Activated naive CD4-positive, alpha-beta T cell treated with Interleukin-2 at 50 U/mL for 16 hours (primary cell): Measurements from ENCODE around the gene ARHGAP1.

Experiments
- DNase-seq: peaks from one replicate; pipeline ENCODE4 v3.0.0-alpha.2; 2020

Gene ARHGAP1

GRCh38 chr11:46635557-46636139 lies 64.8 kb downstream of the ARHGAP1 start:
- DNase-seq: no peak

- DNase-seq: no peak
Measured at GRCh38 chr11:46633291-46634217, 66.9 kb downstream of the ARHGAP1 start.

- no peak for DNase-seq
Measured at GRCh38 chr11:46632502-46632901, 67.9 kb downstream of the ARHGAP1 start.

GRCh38 chr11:46631676-46632075 lies 68.7 kb downstream of the ARHGAP1 start:
- no peak for DNase-seq

GRCh38 chr11:46630237-46630636 lies 70.2 kb downstream of the ARHGAP1 start:
- DNase-seq: no peak

- no peak for DNase-seq
Measured at GRCh38 chr11:46628961-46629360, 71.5 kb downstream of the ARHGAP1 start.
